KMS-11 (cell line): ENCODE data around the gene C3orf22.

ENCODE experiments used
- H2AFZ ChIP-seq: fragments of 200-600 bp; sonication (generic); 2 replicates; pipeline ENCODE4 v1.6.1; 2016; ENCODE audit warnings: antibody characterized with exemption, mixed run types, low read depth
- H3K27ac ChIP-seq: fragments of 200-600 bp; sonication (generic); 2 replicates; pipeline ENCODE4 v1.6.1; 2016; ENCODE audit warnings: mild to moderate bottlenecking, mixed run types
- H3K27me3 ChIP-seq: fragments of 200-600 bp; sonication (generic); 2 replicates; pipeline ENCODE4 v1.6.1; 2017; ENCODE audit warnings: mild to moderate bottlenecking, low read depth, mixed run types, moderate library complexity; ENCODE audit not compliant: insufficient read depth
- H3K36me3 ChIP-seq: fragments of 200-600 bp; sonication (generic); 2 replicates; pipeline ENCODE4 v1.6.1; 2017; ENCODE audit warnings: mild to moderate bottlenecking, mixed run types; ENCODE audit not compliant: insufficient read depth
- H3K4me1 ChIP-seq: fragments of 200-600 bp; sonication (generic); 2 replicates; pipeline ENCODE4 v1.6.1; 2016; ENCODE audit warnings: mild to moderate bottlenecking, low read depth, mixed run types; ENCODE audit not compliant: poor library complexity, severe bottlenecking
- H3K4me2 ChIP-seq: fragments of 200-600 bp; sonication (generic); 2 replicates; pipeline ENCODE4 v1.7.0; 2016; ENCODE audit warnings: mild to moderate bottlenecking, mixed run types
- H3K4me3 ChIP-seq: fragments of 200-600 bp; sonication (generic); IDR thresholded peaks from 2 replicates; pipeline ENCODE4 v1.6.1; 2017; ENCODE audit warnings: low read depth, low read length, mixed read lengths; ENCODE audit not compliant: insufficient read depth
- H3K79me2 ChIP-seq: fragments of 200-600 bp; sonication (generic); 2 replicates; pipeline ENCODE4 v1.6.1; 2016; ENCODE audit warnings: low read depth, mixed run types; ENCODE audit not compliant: insufficient read depth
- H3K9ac ChIP-seq: fragments of 200-600 bp; sonication (generic); 2 replicates; pipeline ENCODE4 v1.6.1; 2016; ENCODE audit warnings: mild to moderate bottlenecking, mixed run types
- H4K20me1 ChIP-seq: fragments of 200-600 bp; sonication (generic); 2 replicates; pipeline ENCODE4 v1.6.1; 2016; ENCODE audit warnings: mild to moderate bottlenecking, mixed run types; ENCODE audit not compliant: insufficient read depth
- TF ChIP-seq, protein P1 (sequence below): fragments of 200-600 bp; sonication (generic); conservative IDR thresholded peaks from 2 replicates; pipeline ENCODE4 v1.6.1; 2017; ENCODE audit warnings: low read depth, mild to moderate bottlenecking, antibody characterized with exemption, low read length, moderate library complexity, mixed read lengths

The C3orf22 gene

DNA sequence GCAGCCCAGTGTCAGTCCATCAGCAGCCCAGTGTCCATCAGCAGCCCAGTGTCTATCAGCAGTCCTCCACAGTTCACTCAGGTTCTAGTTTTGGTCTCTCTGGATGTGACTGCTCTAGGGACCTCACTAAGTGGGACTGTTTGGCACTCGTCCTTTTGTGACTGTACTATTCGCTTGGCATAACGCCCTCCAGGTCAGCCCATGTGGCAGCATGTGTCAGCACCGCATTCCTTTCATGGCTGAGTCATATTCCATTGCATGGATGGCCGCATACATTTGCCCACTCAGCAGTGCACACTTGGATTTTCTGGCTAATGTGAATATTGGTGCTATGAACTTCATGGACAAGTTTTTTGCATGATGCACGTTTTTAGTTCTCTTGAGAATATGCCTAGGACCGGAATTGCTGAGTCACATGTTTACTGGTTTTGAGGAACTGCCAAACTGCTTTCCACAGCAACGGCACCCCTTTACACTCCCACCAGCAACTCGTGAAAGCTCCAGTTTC, 18.3 kb downstream of the C3orf22 start:
- no peaks in the 10 kb centered on the region for H3K36me3 ChIP-seq
- no peak overlapping the region for H3K4me3 ChIP-seq
- no peak overlapping the region for H3K27ac ChIP-seq
- H3K27me3 ChIP-seq = no peaks in the 10 kb centered on the region
- H4K20me1 ChIP-seq = no peaks in the 10 kb centered on the region
- TF ChIP-seq, protein P1, sequence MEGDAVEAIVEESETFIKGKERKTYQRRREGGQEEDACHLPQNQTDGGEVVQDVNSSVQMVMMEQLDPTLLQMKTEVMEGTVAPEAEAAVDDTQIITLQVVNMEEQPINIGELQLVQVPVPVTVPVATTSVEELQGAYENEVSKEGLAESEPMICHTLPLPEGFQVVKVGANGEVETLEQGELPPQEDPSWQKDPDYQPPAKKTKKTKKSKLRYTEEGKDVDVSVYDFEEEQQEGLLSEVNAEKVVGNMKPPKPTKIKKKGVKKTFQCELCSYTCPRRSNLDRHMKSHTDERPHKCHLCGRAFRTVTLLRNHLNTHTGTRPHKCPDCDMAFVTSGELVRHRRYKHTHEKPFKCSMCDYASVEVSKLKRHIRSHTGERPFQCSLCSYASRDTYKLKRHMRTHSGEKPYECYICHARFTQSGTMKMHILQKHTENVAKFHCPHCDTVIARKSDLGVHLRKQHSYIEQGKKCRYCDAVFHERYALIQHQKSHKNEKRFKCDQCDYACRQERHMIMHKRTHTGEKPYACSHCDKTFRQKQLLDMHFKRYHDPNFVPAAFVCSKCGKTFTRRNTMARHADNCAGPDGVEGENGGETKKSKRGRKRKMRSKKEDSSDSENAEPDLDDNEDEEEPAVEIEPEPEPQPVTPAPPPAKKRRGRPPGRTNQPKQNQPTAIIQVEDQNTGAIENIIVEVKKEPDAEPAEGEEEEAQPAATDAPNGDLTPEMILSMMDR = no peak
- no peak overlapping the region for H3K4me2 ChIP-seq
- no peaks in the 10 kb centered on the region for H3K79me2 ChIP-seq
- no peaks in the 10 kb centered on the region for H3K4me1 ChIP-seq
- H3K9ac ChIP-seq = no peak overlapping the region
- H2AFZ ChIP-seq = no peak overlapping the region

DNA sequence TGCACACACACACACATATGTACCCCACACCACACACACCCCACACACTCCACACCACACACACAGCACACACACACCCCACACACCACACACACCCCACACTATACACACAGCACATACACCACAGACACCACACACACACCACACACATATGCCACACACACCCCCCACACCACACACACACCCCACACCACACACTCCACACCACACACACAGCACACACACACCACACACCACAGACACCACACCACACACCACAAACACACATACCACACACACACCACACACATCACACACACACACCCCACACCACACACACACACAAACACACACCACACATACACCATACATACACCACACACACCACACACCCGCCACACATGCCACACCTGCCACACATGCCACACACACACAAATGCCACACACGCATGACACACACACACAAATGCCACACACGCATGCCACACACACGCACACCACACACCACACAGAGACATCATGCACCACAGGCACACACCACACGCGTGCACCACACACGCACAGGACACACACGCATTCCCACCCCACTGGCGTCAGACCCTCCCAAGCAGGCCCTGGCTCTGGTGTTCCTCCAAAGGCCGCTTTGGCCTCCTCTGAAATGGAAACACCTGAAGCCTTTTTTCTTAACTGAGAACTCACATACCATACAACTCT, 19.0 kb downstream of the C3orf22 start:
- Histone ChIP-seq H3K79me2 (no peaks in the 10 kb centered on the region), H3K4me2 (no peak overlapping the region), H3K27me3 (no peaks in the 10 kb centered on the region; the same call in 1 of the 2 replicates), H2AFZ (no peak overlapping the region), H3K27ac (no peak overlapping the region), H3K4me3 (no peak overlapping the region), H4K20me1 (no peaks in the 10 kb centered on the region), H3K36me3 (no peaks in the 10 kb centered on the region), H3K4me1 (no peaks in the 10 kb centered on the region), H3K9ac (no peak overlapping the region)
- TF ChIP-seq, protein P1 = no peak

DNA sequence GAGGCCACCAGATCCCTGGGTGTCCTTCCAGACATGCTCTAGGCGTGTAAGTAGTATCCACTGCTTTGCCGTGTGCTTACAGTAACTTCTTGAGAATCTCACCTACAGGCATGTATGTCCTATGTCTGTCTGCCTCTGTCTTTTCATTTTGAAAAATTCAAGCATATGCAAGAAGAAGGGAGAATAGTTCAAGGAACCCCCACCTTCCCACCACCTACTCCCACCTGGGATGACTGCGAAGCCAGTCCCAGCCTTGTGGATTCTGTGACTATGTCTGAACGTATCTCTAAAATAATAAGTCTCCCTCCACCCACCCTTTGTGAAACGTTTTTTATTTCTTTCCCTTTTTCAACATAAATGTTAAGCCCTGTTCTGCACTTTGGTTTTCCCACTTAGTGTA, 19.8 kb downstream of the C3orf22 start:
- Histone ChIP-seq H3K4me1 (no peaks in the 10 kb centered on the region), H4K20me1 (no peaks in the 10 kb centered on the region), H2AFZ (no peak overlapping the region), H3K79me2 (no peaks in the 10 kb centered on the region), H3K4me2 (no peak overlapping the region), H3K9ac (no peak overlapping the region), H3K27ac (no peak overlapping the region), H3K36me3 (no peaks in the 10 kb centered on the region), H3K4me3 (no peak overlapping the region), H3K27me3 (no peaks in the 10 kb centered on the region; the same call in 1 of the 2 replicates)
- TF ChIP-seq, protein P1 = no peak

DNA sequence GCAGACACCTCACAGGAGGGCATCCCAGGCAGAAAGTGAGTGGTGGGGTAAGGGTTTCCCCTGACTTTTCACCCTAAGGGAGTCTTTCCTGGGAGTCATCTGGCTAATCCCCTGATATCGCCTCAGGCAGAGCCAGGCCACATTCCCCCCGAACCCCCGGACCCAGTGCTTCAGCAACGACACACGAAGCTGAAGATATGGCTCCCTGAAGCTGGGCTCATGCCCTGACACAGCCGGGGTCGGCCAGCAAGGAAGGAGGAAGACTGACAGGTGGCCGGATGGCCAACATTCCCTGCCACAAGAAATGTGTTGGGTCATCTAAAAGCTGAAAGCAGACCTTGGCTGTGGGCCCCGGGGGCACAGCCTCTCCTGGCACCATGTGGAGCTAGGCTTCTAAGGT, 20.4 kb downstream of the C3orf22 start:
- no peaks in the 10 kb centered on the region for H3K79me2 ChIP-seq
- no peaks in the 10 kb centered on the region for H4K20me1 ChIP-seq
- no peaks in the 10 kb centered on the region; the same call in 1 of the 2 replicates for H3K27me3 ChIP-seq
- no peak overlapping the region for H3K9ac ChIP-seq
- no peak overlapping the region for H2AFZ ChIP-seq
- no peaks in the 10 kb centered on the region for H3K4me1 ChIP-seq
- no peak overlapping the region for H3K27ac ChIP-seq
- TF ChIP-seq, protein P1 = no peak
- H3K4me3 ChIP-seq = no peak overlapping the region
- H3K36me3 ChIP-seq = no peaks in the 10 kb centered on the region
- no peak overlapping the region for H3K4me2 ChIP-seq
